OCI-M1 (cell line): ENCODE data around the gene ARHGAP15.
A peak's percentile ranks its signal among the peaks of the same experiment; 100 is the strongest.

Experiments used
- DNase-seq: peaks from one replicate; lab custom pipeline; 2025; lab: John Stamatoyannopoulos, UW

Gene ARHGAP15

GRCh38 chr2:143629340-143629739 lies 500.1 kb downstream of the ARHGAP15 start:
- peak; percentile 35 for DNase-seq

- no peak for DNase-seq
These were observed 503.6 kb downstream of the ARHGAP15 start for GRCh38 chr2:143632751-143633374.

DNA sequence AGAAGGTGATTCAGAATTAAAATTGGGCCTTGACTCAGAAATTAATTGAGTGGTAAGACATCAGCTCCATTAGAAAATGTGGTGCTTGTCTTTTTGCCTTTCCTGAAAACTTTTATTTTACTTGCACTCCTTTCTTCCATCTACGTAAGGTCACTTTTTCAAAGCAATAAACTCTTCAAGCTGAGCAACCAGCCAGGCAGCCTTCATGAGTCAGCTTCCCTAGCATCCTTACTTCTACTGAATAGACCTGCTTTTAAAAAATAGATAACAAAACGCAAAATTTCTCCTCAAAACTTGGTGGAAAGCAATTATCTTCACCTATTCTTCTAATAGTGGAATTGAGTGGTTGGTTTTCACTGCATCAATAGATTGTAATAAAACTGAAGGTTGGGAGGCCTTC lies 504.2 kb downstream of the ARHGAP15 start:
- no peak for DNase-seq

GRCh38 chr2:143635302-143635701 lies 506.1 kb downstream of the ARHGAP15 start:
- DNase-seq: no peak

GRCh38 chr2:143635936-143636335 lies 506.7 kb downstream of the ARHGAP15 start:
- DNase-seq: no peak

- no peak for DNase-seq
These were observed 511.6 kb downstream of the ARHGAP15 start for GRCh38 chr2:143640826-143641225.

GRCh38 chr2:143645921-143646645 lies 516.9 kb downstream of the ARHGAP15 start:
- no peak for DNase-seq

DNA sequence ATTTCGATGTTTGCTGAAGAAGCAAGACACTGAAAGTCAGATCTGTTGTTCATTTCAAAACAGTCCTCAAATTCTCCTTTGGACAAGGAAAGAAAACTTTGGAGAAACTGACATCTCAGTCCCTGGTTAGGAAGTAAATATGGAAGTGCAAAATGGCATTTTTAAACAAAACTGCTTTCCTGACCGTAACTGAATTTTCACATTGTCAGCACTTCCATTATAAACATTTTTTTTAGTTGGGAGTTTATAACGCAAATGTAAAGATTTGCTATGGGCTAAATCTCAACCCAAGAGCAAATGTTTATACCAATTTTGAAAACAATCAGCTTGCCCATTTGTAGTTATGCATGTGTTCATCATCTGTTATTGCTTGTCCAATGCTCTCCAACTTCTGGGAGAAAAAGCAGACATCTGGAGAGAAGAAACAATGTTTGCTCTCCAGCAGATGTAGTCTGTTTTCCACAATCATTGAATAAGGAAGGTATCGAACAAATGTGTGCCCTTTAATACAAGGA lies 520.1 kb downstream of the ARHGAP15 start:
- DNase-seq: no peak

DNA sequence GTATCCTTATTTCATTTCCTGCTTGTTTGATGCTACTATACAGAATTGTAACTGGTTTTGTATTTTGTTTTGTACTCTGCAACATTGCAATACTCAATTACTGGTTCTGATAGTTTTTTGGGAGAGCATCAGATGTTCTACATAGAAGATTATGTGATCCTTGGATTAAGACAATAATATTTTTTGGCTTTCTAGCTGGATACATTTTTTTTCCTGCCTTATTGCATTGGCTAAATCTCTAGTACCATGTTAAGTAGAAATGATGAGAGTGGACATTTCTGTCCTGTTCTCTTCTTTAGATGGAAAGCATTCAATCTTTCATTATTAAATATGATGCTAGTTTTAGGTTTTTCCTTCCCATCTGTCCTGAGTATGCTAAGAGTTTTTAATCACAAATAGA lies 523.5 kb downstream of the ARHGAP15 start:
- no peak for DNase-seq

GRCh38 chr2:143668234-143668633 lies 539.0 kb downstream of the ARHGAP15 start:
- DNase-seq: no peak

DNA sequence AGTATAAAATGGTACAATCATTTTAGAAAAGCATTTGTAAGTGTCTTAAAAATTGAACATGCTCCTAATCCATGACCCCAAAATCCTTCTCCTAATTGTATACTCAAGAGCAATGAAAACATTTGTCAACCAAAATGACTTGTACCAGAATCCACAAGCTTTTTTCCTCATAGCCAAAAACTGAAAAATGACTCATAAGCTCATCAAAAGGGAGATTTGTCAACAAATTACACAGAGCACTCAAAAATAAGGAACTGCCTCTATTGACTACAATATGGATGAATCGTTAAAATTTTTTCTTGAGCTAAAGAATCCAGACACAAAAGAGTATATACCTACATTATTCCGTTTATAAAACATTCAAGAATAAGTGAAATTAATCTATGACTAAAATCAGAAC lies 544.8 kb downstream of the ARHGAP15 start:
- no peak for DNase-seq

- no peak for DNase-seq
These were observed 545.8 kb downstream of the ARHGAP15 start for GRCh38 chr2:143675021-143675420.

DNA sequence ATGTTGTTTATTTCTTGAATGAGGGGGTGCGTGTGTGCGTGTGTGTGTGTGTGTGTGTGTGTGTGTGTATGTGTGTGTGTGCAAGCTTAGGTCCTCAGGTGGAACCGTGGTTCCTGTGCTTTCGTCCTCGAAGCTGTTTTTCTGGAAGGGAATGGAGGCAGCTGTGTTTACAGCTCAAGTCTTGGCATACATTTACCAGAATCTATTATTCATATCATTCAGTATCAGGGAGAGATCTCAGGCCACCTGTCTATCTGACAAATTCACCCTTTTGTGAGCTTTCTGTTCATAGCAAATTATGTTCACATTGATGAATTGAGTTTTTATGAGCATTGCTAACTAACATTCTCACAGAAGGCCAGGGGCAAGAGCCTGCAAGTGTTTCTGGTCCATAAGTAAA lies 550.4 kb downstream of the ARHGAP15 start:
- no peak for DNase-seq

DNA sequence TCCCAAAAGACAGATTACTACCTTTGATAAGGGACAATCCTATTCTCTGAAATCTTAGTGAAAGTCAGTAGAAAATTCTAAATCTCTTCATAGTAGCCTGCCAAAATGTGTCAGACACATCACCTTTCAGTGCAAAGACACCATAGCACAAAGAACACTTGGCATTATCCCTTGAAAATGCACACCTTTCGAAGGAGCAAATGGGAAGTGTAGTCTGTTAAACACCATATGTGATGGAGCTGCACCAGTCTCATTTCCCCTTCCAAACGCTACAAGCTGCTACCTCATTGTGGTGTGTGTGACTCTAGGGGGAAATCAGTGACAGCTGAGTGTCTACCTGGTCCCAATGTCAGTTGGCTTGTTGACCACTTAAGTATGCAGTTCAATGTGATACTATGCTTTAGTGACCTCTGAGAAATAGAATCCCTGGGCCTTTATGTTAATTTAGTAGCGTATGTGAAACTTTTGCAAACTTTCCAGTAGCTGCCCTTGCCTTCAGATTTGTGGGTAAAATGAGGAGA lies 551.7 kb downstream of the ARHGAP15 start:
- DNase-seq: no peak

DNA sequence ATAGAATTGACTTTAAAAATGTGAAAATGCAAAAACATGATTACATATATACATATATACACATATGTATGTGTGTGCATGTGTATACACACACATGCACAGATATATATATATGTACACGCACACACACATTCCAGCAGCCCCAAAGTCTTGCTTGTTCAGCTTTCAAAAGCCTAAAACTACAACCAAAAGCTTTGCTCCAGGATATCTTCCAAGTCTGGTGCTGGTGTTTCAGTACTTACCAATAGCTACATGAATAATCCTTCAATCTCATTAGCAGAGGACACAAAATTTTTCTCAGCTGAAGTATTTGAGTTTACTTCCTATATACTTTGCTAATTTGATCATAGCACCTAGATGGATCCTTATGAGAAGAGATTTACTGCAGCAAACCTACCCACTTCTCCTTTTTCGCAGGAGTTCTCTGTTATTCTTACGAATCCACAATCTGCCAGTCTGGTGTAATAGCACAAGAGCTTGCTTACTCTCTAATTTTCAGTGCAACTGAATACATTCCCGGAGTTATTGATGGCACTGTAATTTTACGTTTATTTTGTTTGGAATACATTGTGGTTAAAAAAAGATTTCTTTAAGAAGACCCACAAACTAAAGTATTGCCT lies 553.3 kb downstream of the ARHGAP15 start:
- peak; percentile 18 for DNase-seq

DNA sequence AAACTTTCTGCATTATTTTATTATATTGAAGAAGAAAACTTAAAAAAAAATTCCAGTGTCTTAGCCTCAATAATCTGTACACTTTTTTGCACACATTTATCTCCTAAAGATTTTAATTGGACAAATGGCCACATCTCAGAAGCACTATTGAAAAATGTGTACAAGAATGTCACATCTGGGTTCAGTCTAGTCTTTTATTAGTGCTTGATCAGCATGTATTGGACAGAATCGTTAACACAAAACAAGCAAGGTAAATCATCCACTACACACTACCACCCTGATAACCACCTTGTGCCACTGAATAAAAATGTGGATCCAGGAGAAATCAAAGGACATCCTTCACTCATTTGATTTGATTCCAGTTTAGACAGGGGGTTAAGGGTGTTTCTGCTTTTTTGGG lies 554.8 kb downstream of the ARHGAP15 start:
- DNase-seq: no peak

DNA sequence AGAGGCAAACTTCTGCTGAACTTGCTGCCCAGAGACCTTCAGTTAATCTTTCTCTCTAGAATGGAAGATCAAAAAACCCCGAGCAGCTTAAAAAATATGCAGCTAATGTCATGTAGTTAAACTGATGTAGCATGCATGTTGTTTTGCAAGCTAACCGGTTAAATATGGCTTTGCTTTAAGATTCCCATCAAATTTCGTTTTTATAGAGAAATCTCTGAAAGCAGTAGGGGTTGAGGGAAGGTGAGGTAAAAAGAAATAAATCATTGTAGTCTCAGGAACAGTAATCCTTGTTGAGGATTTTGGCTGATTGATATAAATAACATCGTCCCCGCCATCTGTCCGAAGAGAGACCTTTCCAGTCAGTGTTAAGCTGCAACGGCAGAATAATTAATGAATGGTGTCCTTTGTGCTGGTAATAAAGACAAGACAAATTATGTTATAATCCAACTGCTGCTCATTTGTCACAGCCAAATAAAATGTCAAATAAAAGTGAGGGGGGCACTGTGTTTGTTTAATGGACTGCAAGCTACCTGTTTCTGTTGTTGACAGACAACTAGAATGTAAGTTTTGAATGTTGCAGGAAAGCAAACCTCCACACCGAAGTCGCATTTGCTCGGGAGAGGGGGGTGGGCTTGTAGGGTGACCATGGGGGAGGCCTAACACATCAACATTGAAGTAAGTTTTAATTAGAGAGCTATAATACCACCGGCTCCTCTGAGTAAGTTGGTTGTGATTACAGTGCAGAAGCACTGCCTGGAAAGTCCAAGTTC lies 555.5 kb downstream of the ARHGAP15 start:
- no peak for DNase-seq

GRCh38 chr2:143685421-143686078 lies 556.3 kb downstream of the ARHGAP15 start:
- no peak for DNase-seq

GRCh38 chr2:143686585-143687164 lies 557.5 kb downstream of the ARHGAP15 start:
- peak; percentile 72 for DNase-seq

- no peak for DNase-seq
These were observed 559.0 kb downstream of the ARHGAP15 start for GRCh38 chr2:143688248-143688647.

GRCh38 chr2:143688815-143689214 lies 559.6 kb downstream of the ARHGAP15 start:
- DNase-seq: no peak
